Kidney (tissue), 14 donors: ENCODE data around the gene MRPS9. TPM values are rescaled to one million over a fixed set of nuclear protein-coding genes. Genes with fewer than 3 reads are reported as not detected.

Experiments
- DNase-seq, 5 donors: peaks; one replicate each; pipeline ENCODE4 v3.0.0-alpha.2; 2013 to 2020
- FAIRE-seq: peaks from 2 replicates; lab custom pipeline; 2012; peaks lifted over from hg19 to GRCh38; lab: Jason Lieb, UNC
- H3K27ac ChIP-seq, 2 donors: one replicate each; pipeline ENCODE4 v1.7.0; 2013; ENCODE audit warnings: low read depth in 2 of 2, low read length in 2 of 2, inconsistent platforms in 1 of 2
- H3K27me3 ChIP-seq: one replicate; pipeline ENCODE4 v1.7.1; 2013; ENCODE audit warnings: low read length, inconsistent platforms; ENCODE audit not compliant: control insufficient read depth, insufficient read depth
- H3K36me3 ChIP-seq, 3 donors: one replicate each; pipeline versions ENCODE4 v1.7.0 to v1.7.1; 2013; ENCODE audit warnings: low read length in 3 of 3, control low read depth in 1 of 3, inconsistent platforms in 1 of 3; ENCODE audit not compliant: insufficient read depth in 3 of 3, control insufficient read depth in 2 of 3
- H3K4me1 ChIP-seq, 3 donors: one replicate each; pipeline versions ENCODE4 v1.7.0 to v1.7.1; 2013; ENCODE audit warnings: low read length in 3 of 3, inconsistent platforms in 1 of 3, low read depth in 1 of 3; ENCODE audit not compliant: control insufficient read depth in 2 of 3, insufficient read depth in 2 of 3
- H3K4me3 ChIP-seq, 3 donors: one replicate each; pipeline versions ENCODE4 v1.7.0 to v1.8.1; 2013; ENCODE audit warnings: low read length in 3 of 3, control low read depth in 1 of 3, inconsistent platforms in 1 of 3
- H3K9ac ChIP-seq, 3 donors: one replicate each; pipeline versions ENCODE4 v1.7.0 to v1.7.1; 2013; ENCODE audit warnings: low read length in 3 of 3, control low read depth in 1 of 3, inconsistent platforms in 1 of 3
- H3K9me3 ChIP-seq, 3 donors: one replicate each; pipeline versions ENCODE4 v1.7.0 to v1.7.1; 2013; ENCODE audit warnings: low read length in 3 of 3, control low read depth in 1 of 3, inconsistent platforms in 1 of 3; ENCODE audit not compliant: control insufficient read depth in 2 of 3, insufficient read depth in 1 of 3
- intact Hi-C: fragments of 100-400 bp; cut with DNase I; formaldehyde crosslinking; loops from one replicate; pipeline ENCODE4 v1.11.1; 2022
- polyA plus RNA-seq: library from polyadenylated mRNA; stranded (reverse); fragments of 350-450 nt; fragmentation: Illumina TruSeq; extraction: RNeasy Lipid Tissue Mini Kit (QIAGEN cat#74804); gene quantifications from one replicate; pipeline ENCODE4 v1.2.3, GENCODE V29; 2014; ENCODE audit warnings: low read depth, low replicate concordance; ENCODE audit not compliant: insufficient read depth
- total RNA-seq: library from RNA; stranded (reverse); fragmentation: NEBNext Ultra II Directional; extraction: Animal tissue kit (Norgen Biotek cat#: 25700); gene quantifications from one replicate; pipeline ENCODE4 v1.2.1, GENCODE V29; 2021
- TF ChIP-seq, protein P1 (sequence below): IDR thresholded peaks from 3 replicates; pipeline ENCODE4 v1.5.1; 2012; ENCODE audit warnings: mild to moderate bottlenecking, moderate library complexity, borderline replicate concordance; ENCODE audit not compliant: insufficient read depth; ENCODE audit errors: extremely low read depth
- donor health status: control.
- donor health status: control.
- donor health status: control.
- donor health status: control.
- donor health status: control.
- donor health status: DM: yes; HTN: yes; CAD: no.
- donor health status: Normal renal cell carcinoma (clear cell type).

Gene MRPS9
- total and polyA plus RNA-seq, 2 donors from 2014 or later, result 23.3 to 60.9 TPM

DNA sequence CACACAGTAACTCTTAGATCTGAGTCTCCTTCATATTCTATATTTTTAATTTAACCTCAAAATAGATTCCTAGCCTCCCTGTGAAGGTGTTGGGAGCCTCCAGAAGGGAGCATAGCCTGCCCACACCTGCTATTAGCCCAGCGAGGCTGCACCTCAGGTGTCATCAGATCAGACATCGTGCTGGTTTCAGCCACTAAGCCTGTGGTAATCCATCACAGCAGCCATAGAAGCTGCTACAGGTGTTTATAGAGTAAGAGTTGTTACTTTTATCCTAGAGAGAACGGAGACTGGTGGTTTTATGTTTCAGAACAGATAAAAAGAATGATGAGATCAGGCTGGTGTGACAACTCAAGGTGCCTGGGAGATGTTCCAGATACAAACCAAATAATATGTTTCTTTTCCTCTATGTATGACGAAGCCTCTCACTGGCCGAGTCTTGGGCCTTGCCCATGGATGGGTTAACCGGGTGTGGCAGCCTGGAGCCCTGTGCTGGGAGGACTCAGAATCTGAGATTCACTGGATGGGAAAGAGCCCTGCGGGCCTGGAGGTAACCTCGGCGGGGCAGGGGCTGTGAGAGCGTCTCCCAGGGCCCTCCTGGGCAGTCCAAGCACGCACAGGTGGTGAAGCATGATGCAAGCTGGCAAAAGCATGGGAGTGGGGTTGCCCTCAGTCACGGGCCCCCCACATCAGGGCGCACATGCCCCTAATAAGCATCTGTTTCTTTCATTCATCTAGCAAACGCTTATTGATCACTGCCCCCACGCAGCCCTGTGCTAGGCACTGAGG is 73.7 kb downstream of the MRPS9 start:
- no peak overlapping the region for H3K9ac ChIP-seq
- TF ChIP-seq, protein P1, sequence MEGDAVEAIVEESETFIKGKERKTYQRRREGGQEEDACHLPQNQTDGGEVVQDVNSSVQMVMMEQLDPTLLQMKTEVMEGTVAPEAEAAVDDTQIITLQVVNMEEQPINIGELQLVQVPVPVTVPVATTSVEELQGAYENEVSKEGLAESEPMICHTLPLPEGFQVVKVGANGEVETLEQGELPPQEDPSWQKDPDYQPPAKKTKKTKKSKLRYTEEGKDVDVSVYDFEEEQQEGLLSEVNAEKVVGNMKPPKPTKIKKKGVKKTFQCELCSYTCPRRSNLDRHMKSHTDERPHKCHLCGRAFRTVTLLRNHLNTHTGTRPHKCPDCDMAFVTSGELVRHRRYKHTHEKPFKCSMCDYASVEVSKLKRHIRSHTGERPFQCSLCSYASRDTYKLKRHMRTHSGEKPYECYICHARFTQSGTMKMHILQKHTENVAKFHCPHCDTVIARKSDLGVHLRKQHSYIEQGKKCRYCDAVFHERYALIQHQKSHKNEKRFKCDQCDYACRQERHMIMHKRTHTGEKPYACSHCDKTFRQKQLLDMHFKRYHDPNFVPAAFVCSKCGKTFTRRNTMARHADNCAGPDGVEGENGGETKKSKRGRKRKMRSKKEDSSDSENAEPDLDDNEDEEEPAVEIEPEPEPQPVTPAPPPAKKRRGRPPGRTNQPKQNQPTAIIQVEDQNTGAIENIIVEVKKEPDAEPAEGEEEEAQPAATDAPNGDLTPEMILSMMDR, result no peak
- H3K4me3 ChIP-seq, result no peak overlapping the region
- no peaks in the 10 kb centered on the region for H3K4me1 ChIP-seq
- H3K27ac ChIP-seq, result no peak overlapping the region
- no peaks in the 10 kb centered on the region for H3K9me3 ChIP-seq
- intact Hi-C loops, result loop anchor here (5.0 kb wide), 1 partner anchor 126 kb away; no protein-coding TSS in a partner anchor
- FAIRE-seq (no peak), DNase-seq (no peak)
- H3K27me3 ChIP-seq, result no peaks in the 10 kb centered on the region
- no peaks in the 10 kb centered on the region for H3K36me3 ChIP-seq

DNA sequence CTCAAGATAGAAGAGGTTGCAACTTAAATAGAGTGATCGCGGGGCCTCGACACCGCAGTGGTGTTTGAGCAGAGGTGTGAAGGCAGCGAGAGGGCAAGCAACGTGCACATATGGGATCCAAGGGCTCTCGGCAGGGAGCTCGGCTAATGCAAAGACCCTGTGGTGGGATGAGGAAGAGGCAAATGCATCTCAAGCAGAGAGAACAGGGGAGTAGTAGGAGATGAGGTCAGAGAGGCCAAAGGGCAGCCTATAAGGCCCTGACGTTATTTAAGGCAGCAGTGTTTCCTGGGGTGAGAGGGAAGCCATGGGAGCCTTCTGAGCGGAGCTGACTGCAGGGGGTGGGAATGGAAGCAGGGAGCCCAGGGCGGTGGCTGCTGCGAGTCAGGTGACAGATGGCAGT is 74.5 kb downstream of the MRPS9 start:
- no peak overlapping the region for H3K9ac ChIP-seq
- FAIRE-seq, result no peak
- no peaks in the 10 kb centered on the region for H3K27me3 ChIP-seq
- no peak overlapping the region for H3K27ac ChIP-seq
- TF ChIP-seq, protein P1, result no peak
- no peaks in the 10 kb centered on the region for H3K9me3 ChIP-seq
- no peak for DNase-seq
- H3K36me3 ChIP-seq, result no peaks in the 10 kb centered on the region
- H3K4me1 ChIP-seq, result no peaks in the 10 kb centered on the region
- no peak overlapping the region for H3K4me3 ChIP-seq
- intact Hi-C loops, result loop anchor here (5.0 kb wide), 1 partner anchor 125 kb away; no protein-coding TSS in a partner anchor

DNA sequence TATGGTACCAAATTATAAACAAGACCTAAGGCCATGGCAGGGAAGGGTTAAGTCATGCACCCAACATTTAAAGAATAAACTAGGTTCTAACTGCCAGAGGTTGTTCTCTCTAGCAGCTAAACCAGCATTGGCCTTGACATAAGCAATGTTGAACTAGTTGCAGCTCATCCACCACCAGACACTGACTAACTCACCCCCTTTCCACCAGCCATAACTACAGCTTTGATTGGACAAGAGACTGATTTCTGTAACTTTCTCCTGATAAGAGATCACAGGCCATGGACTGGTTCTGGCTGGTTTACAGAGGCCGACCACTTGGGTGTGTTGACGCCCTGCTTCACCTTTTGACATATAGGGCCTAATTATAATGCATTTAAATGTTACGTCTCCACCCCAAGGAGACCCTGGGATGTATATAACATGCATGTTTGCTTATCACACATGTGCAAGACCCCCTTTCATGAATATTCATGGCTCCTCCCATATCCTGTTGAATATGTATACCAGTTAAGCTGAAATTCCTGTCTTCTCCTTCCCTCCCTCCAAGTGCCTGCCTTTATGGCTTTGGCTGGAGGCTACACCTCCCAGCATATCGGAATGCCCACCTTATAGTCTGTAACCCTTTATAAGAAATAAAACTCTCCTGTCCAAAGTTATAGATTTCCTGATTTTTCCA is 75.9 kb downstream of the MRPS9 start:
- Histone ChIP-seq H3K27ac (no peak overlapping the region), H3K27me3 (no peaks in the 10 kb centered on the region), H3K9ac (no peak overlapping the region), H3K4me1 (no peaks in the 10 kb centered on the region), H3K4me3 (no peak overlapping the region), H3K36me3 (no peaks in the 10 kb centered on the region), H3K9me3 (no peaks in the 10 kb centered on the region)
- DNase-seq, result no peak
- TF ChIP-seq, protein P1, result no peak
- FAIRE-seq, result no peak
- intact Hi-C loops, result loop anchor here (5.0 kb wide), 1 partner anchor 124 kb away; no protein-coding TSS in a partner anchor
